SK-N-MC (cell line): ENCODE measurements around the gene HAO2.

Experiments used
- FOXP2 ChIP-seq: optimal IDR thresholded peaks from 2 replicates; pipeline ENCODE3; 2011; ENCODE audit warnings: mild to moderate bottlenecking, moderate library complexity; ENCODE audit not compliant: insufficient read depth; ENCODE audit errors: extremely low read length, control extremely low read depth
- POLR2AphosphoS5 ChIP-seq: IDR thresholded peaks from 2 replicates; pipeline ENCODE4 v1.6.1; 2012; ENCODE audit warnings: mild to moderate bottlenecking, low read depth, low read length, borderline replicate concordance

- TF ChIP-seq FOXP2: no peak
- TF ChIP-seq POLR2AphosphoS5: no peak
Observed at GRCh38 chr1:119364640-119365039, 3.9 kb upstream of the HAO2 start.
